GM19239 (cell line): ENCODE data around the gene DNAH8.

Experiments
- DNase-seq: peaks from one replicate; pipeline ENCODE4 v3.0.0; 2011; ENCODE audit warnings: low spot score; ENCODE audit not compliant: insufficient read length
- FAIRE-seq: peaks from 2 replicates; lab custom pipeline; 2011; peaks lifted over from hg19 to GRCh38; lab: Jason Lieb, UNC

Gene DNAH8

GRCh38 chr6:39079197-39080125, 364.4 kb downstream of the DNAH8 start:
- no peak for FAIRE-seq
- DNase-seq, result no peak
